ENCODE data around the gene DDB1.

DDB1 gene

GRCh38 chr11:61349916-61350315 is 17.0 kb upstream of the DDB1 start:
- H3K4me1 ChIP-seq (ENCODE audit: control extremely low read depth in 1 of 4, control insufficient read depth in 4 of 4, insufficient read depth in 4 of 4, low read length in 3 of 4): peaks cover 0 to 13% (median 9%) of the 10 kb centered on the region in 4 experiments
- DNase-seq: no peak
- ChIA-PET POLR2A (no interaction called here), CTCF (interaction anchor here (22.6 kb wide), 1 partner anchor 12 kb away, joined by 244 read pairs; the partner anchor contains the start of genes DDB1 and TKFC)
- no peak overlapping the region for H3K27ac ChIP-seq (ENCODE audit: insufficient read depth in 1 of 2, low read depth in 1 of 2, low read length in 2 of 2, poor library complexity in 1 of 2, severe bottlenecking in 2 of 2)
- no peak overlapping the region for H3K4me3 ChIP-seq (ENCODE audit: control insufficient read depth in 1 of 7, extremely low read depth in 1 of 7, insufficient read depth in 4 of 7, low read depth in 2 of 7, low read length in 6 of 7)
- H3K36me3 ChIP-seq (ENCODE audit: control insufficient read depth in 4 of 4, insufficient read depth in 4 of 4, low read length in 3 of 4): peaks cover 5 to 67% (median 40%) of the 10 kb centered on the region in 4 experiments
- 98% methylated on average over 10 of the region's 10 CpGs for WGBS (ENCODE audit: insufficient coverage)
- H3K9me3 ChIP-seq (ENCODE audit: control extremely low read depth in 1 of 5, control insufficient read depth in 4 of 5, insufficient read depth in 2 of 5, low read depth in 1 of 5, low read length in 4 of 5): no peaks in the 10 kb centered on the region
- H3K27me3 ChIP-seq (replicated peaks in 2 of 5; ENCODE audit: control insufficient read depth in 4 of 5, insufficient read depth in 5 of 5, low read length in 4 of 5): no peaks in the 10 kb centered on the region

GRCh38 chr11:61349189-61349751 is 16.4 kb upstream of the DDB1 start:
- ChIA-PET CTCF (interaction anchor here (1.7 to 22.6 kb wide), 3 partner anchors 11 to 36 kb away, joined by 4 to 244 read pairs (median 16); partner anchors contain the start of genes DDB1 and TKFC), POLR2A (no interaction called here)
- H3K9me3 ChIP-seq (ENCODE audit: control extremely low read depth in 1 of 5, control insufficient read depth in 4 of 5, insufficient read depth in 2 of 5, low read depth in 1 of 5, low read length in 4 of 5): no peaks in the 10 kb centered on the region
- no peaks in the 10 kb centered on the region for H3K27me3 ChIP-seq (replicated peaks in 2 of 5; ENCODE audit: control insufficient read depth in 4 of 5, insufficient read depth in 5 of 5, low read length in 4 of 5)
- DNase-seq: no peak
- no peak overlapping the region for H3K27ac ChIP-seq (ENCODE audit: insufficient read depth in 1 of 2, low read depth in 1 of 2, low read length in 2 of 2, poor library complexity in 1 of 2, severe bottlenecking in 2 of 2)
- H3K4me1 ChIP-seq (ENCODE audit: control extremely low read depth in 1 of 4, control insufficient read depth in 4 of 4, insufficient read depth in 4 of 4, low read length in 3 of 4): peaks cover 0 to 13% (median 9%) of the 10 kb centered on the region in 4 experiments
- 97% methylated on average over 11 of the region's 12 CpGs for WGBS (ENCODE audit: insufficient coverage)
- H3K4me3 ChIP-seq (ENCODE audit: control insufficient read depth in 1 of 7, extremely low read depth in 1 of 7, insufficient read depth in 4 of 7, low read depth in 2 of 7, low read length in 6 of 7): no peak overlapping the region
- H3K36me3 ChIP-seq (ENCODE audit: control insufficient read depth in 4 of 4, insufficient read depth in 4 of 4, low read length in 3 of 4): peaks cover 5 to 69% (median 40%) of the 10 kb centered on the region in 4 experiments

GRCh38 chr11:61347916-61348461 is 15.1 kb upstream of the DDB1 start:
- no peak for DNase-seq
- Histone ChIP-seq H3K9me3 (ENCODE audit: control extremely low read depth in 1 of 5, control insufficient read depth in 4 of 5, insufficient read depth in 2 of 5, low read depth in 1 of 5, low read length in 4 of 5) (no peaks in the 10 kb centered on the region), H3K4me3 (ENCODE audit: control insufficient read depth in 1 of 7, extremely low read depth in 1 of 7, insufficient read depth in 4 of 7, low read depth in 2 of 7, low read length in 6 of 7) (no peak overlapping the region), H3K27me3 (replicated peaks in 2 of 5; ENCODE audit: control insufficient read depth in 4 of 5, insufficient read depth in 5 of 5, low read length in 4 of 5) (no peaks in the 10 kb centered on the region), H3K36me3 (ENCODE audit: control insufficient read depth in 4 of 4, insufficient read depth in 4 of 4, low read length in 3 of 4) (peaks cover 7 to 69% (median 37%) of the 10 kb centered on the region in 4 experiments), H3K27ac (ENCODE audit: insufficient read depth in 1 of 2, low read depth in 1 of 2, low read length in 2 of 2, poor library complexity in 1 of 2, severe bottlenecking in 2 of 2) (no peak overlapping the region), H3K4me1 (ENCODE audit: control extremely low read depth in 1 of 4, control insufficient read depth in 4 of 4, insufficient read depth in 4 of 4, low read length in 3 of 4) (peaks cover 0 to 13% (median 9%) of the 10 kb centered on the region in 4 experiments)
- POLR2A ChIA-PET: interaction anchor here (1.0 kb wide), 1 partner anchor 18 kb away, joined by 3 read pairs; no protein-coding TSS in a partner anchor
- CTCF ChIA-PET: interaction anchor here (1.0 to 22.6 kb wide), 4 partner anchors 10 to 37 kb away, joined by 4 to 244 read pairs (median 10); partner anchors contain the start of genes DDB1 and TKFC
- 90% methylated on average over 10 of the region's 11 CpGs for WGBS (ENCODE audit: insufficient coverage)

DNA sequence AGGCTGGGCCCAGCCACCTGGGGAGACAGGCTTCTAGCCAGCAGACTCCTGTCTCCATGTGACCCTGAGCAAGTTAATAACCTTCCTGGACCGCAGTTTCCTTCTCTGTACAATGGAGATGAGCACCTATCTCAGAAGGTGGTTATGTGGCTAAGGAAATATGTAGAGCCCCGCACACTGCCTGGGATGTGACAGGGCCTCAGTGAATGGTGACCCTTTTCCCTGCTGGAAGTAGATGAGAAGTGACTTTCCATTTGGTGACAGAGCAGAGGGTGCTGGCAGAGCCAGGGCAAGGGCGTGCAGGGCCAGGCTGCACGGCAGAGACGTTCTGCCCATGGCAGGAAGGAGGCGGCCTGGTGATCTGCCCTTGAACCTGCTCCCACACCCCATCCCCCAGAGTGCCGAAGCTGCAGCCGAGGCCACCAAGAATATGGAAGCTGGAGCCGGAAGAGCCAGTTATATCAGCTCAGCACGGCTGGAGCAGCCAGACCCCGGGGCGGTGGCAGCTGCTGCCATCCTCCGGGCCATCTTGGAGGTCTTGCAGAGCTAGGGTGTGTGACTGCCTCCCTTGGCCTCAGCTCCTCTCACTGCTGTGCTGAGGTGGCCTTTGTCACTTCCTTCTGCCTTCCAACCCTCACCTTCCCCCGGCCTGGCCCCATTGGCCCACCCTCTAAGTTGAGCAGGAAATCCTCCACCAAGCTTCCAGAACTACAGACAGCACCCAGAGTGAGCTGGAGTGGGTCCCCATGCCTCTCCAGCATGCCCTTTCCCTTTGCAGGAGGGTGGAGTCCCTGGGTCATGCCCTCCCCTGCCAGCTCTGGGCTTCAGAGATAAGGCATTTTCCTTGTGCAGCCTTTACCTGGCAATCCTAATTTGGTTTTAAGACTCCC is 13.3 kb upstream of the DDB1 start:
- POLR2A ChIA-PET: interaction anchor here (0.8 to 1.1 kb wide), 2 partner anchors 18 to 55 kb away, joined by 3 to 5 read pairs; no protein-coding TSS in a partner anchor
- Histone ChIP-seq H3K27me3 (replicated peaks in 2 of 5; ENCODE audit: control insufficient read depth in 4 of 5, insufficient read depth in 5 of 5, low read length in 4 of 5) (no peaks in the 10 kb centered on the region), H3K27ac (ENCODE audit: insufficient read depth in 1 of 2, low read depth in 1 of 2, low read length in 2 of 2, poor library complexity in 1 of 2, severe bottlenecking in 2 of 2) (no peak overlapping the region), H3K4me1 (ENCODE audit: control extremely low read depth in 1 of 4, control insufficient read depth in 4 of 4, insufficient read depth in 4 of 4, low read length in 3 of 4) (peaks cover 0 to 13% (median 9%) of the 10 kb centered on the region in 4 experiments), H3K36me3 (ENCODE audit: control insufficient read depth in 4 of 4, insufficient read depth in 4 of 4, low read length in 3 of 4) (peaks cover 2 to 67% (median 33%) of the 10 kb centered on the region in 4 experiments), H3K4me3 (ENCODE audit: control insufficient read depth in 1 of 7, extremely low read depth in 1 of 7, insufficient read depth in 4 of 7, low read depth in 2 of 7, low read length in 6 of 7) (no peak overlapping the region), H3K9me3 (ENCODE audit: control extremely low read depth in 1 of 5, control insufficient read depth in 4 of 5, insufficient read depth in 2 of 5, low read depth in 1 of 5, low read length in 4 of 5) (no peaks in the 10 kb centered on the region)
- CTCF ChIA-PET: interaction anchor here (0.8 to 1.8 kb wide), 7 partner anchors 12 to 92 kb away, joined by 3 to 10 read pairs (median 3); partner anchors contain the start of gene TMEM138
- 78% methylated on average over 11 of the region's 14 CpGs for WGBS (ENCODE audit: insufficient coverage)
- DNase-seq: no peak

- DNase-seq: no peak
- Histone ChIP-seq H3K27ac (ENCODE audit: insufficient read depth in 1 of 2, low read depth in 1 of 2, low read length in 2 of 2, poor library complexity in 1 of 2, severe bottlenecking in 2 of 2) (no peak overlapping the region), H3K9me3 (ENCODE audit: control extremely low read depth in 1 of 5, control insufficient read depth in 4 of 5, insufficient read depth in 2 of 5, low read depth in 1 of 5, low read length in 4 of 5) (no peaks in the 10 kb centered on the region), H3K4me3 (ENCODE audit: control insufficient read depth in 1 of 7, extremely low read depth in 1 of 7, insufficient read depth in 4 of 7, low read depth in 2 of 7, low read length in 6 of 7) (no peak overlapping the region), H3K27me3 (replicated peaks in 2 of 5; ENCODE audit: control insufficient read depth in 4 of 5, insufficient read depth in 5 of 5, low read length in 4 of 5) (no peaks in the 10 kb centered on the region), H3K4me1 (ENCODE audit: control extremely low read depth in 1 of 4, control insufficient read depth in 4 of 4, insufficient read depth in 4 of 4, low read length in 3 of 4) (peaks cover 0 to 13% (median 9%) of the 10 kb centered on the region in 4 experiments), H3K36me3 (ENCODE audit: control insufficient read depth in 4 of 4, insufficient read depth in 4 of 4, low read length in 3 of 4) (peaks cover 2 to 67% (median 31%) of the 10 kb centered on the region in 4 experiments)
- POLR2A ChIA-PET: no interaction called here
- CTCF ChIA-PET: no interaction called here
- WGBS (ENCODE audit: insufficient coverage): 90% methylated on average over 3 of the region's 4 CpGs
These were observed 12.3 kb upstream of the DDB1 start for GRCh38 chr11:61345170-61345610.

GRCh38 chr11:61343792-61344745 is 11.2 kb upstream of the DDB1 start:
- Histone ChIP-seq H3K36me3 (ENCODE audit: control insufficient read depth in 4 of 4, insufficient read depth in 4 of 4, low read length in 3 of 4) (peaks cover 2 to 61% (median 26%) of the 10 kb centered on the region in 4 experiments), H3K27ac (ENCODE audit: insufficient read depth in 1 of 2, low read depth in 1 of 2, low read length in 2 of 2, poor library complexity in 1 of 2, severe bottlenecking in 2 of 2) (no peak overlapping the region), H3K4me1 (ENCODE audit: control extremely low read depth in 1 of 4, control insufficient read depth in 4 of 4, insufficient read depth in 4 of 4, low read length in 3 of 4) (peaks cover 0 to 13% (median 9%) of the 10 kb centered on the region in 4 experiments), H3K27me3 (replicated peaks in 2 of 5; ENCODE audit: control insufficient read depth in 4 of 5, insufficient read depth in 5 of 5, low read length in 4 of 5) (no peaks in the 10 kb centered on the region), H3K9me3 (ENCODE audit: control extremely low read depth in 1 of 5, control insufficient read depth in 4 of 5, insufficient read depth in 2 of 5, low read depth in 1 of 5, low read length in 4 of 5) (no peaks in the 10 kb centered on the region), H3K4me3 (ENCODE audit: control insufficient read depth in 1 of 7, extremely low read depth in 1 of 7, insufficient read depth in 4 of 7, low read depth in 2 of 7, low read length in 6 of 7) (no peak overlapping the region)
- POLR2A ChIA-PET: no interaction called here
- no peak for DNase-seq
- CTCF ChIA-PET: no interaction called here
- 98% methylated on average over 17 of the region's 29 CpGs for WGBS (ENCODE audit: insufficient coverage)
